Activated T-helper 1 cell treated with anti-CD3 and anti-CD28 coated beads, Interleukin-2, amount 50 U/mL, for 16 hours (primary cell): ENCODE results near the gene TBP.

Experiments used
- DNase-seq, 2 donors: peaks; one replicate each; pipeline ENCODE4 v3.0.0-alpha.2; 2020; ENCODE audit warnings: low read depth in 1 of 2, low spot score in 1 of 2

TBP gene

DNA sequence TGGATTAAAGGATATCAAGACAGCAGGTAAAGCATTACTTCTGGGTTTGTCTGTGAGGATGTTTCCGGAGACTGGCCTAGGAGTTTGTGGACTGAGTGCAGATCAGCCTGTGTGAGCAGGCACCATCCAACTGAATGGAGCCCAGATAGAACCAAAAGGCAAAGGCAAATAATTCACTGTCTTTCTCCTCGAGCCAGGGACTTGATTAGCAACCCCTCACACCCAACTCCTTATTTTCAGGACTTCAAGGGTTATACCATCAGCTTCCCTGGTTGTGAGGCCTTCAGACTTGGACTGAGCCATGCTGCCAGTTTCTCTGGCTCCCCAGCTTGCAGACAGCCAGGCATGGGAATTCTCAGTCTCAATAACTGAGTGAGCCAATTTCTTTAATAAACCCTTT is 20.4 kb upstream of the TBP start:
- no peak for DNase-seq

DNA sequence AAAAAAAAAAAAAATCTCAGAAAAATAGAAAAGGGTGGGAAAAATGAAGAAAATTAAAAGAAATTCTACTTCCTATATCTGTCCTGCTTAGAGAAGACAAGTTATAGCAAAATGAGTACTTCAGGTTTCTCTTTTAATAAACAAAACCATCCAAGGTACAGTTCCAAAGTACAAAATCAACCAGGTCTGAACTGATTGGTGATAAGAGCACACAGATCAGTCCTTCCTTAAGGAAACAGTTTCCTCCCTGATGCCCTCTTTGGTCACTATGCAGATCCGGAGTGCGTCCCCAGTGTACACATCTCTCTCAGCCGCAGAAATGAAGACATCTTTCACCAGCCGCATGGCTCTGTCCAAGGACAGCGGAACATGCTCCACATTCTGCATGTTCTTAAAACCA is 19.2 kb upstream of the TBP start:
- no peak for DNase-seq

DNA sequence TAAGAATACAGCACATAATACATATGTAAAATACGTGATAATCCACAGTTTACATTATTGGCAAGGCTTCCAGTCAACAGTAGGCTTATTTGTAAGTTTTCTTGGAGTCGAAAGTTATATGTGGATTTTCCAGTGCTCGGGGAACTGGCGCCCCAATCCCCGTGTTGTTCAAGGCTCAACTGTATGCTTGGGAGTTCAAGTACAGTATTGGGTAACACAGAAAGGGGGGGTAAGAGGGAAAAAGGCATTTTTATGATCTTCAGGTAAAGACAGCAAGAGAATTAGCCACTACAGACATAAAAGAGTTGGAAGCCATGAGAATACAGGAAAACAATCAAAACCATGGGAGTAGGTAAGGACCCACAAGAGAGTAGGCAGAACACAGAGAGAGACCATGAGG is 17.5 kb upstream of the TBP start:
- no peak for DNase-seq

DNA sequence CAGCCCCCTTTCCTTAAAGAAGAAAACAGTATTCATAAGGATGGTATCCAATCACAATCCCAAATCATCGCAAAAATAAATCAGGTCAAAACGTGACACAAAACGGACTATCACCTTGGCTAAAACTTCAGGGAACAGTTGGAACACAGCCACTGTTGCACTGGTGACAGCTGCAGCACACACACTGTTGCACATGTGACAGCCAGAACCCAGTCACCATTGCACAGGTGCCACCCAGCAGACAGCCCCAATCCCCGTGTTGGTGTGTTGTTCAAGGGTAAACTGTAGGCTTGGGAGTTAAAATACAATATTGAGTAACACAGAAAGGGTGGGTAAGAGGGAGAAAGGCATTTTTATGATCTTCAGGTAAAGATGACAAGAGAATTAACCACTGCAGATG is 16.8 kb upstream of the TBP start:
- no peak for DNase-seq

DNA sequence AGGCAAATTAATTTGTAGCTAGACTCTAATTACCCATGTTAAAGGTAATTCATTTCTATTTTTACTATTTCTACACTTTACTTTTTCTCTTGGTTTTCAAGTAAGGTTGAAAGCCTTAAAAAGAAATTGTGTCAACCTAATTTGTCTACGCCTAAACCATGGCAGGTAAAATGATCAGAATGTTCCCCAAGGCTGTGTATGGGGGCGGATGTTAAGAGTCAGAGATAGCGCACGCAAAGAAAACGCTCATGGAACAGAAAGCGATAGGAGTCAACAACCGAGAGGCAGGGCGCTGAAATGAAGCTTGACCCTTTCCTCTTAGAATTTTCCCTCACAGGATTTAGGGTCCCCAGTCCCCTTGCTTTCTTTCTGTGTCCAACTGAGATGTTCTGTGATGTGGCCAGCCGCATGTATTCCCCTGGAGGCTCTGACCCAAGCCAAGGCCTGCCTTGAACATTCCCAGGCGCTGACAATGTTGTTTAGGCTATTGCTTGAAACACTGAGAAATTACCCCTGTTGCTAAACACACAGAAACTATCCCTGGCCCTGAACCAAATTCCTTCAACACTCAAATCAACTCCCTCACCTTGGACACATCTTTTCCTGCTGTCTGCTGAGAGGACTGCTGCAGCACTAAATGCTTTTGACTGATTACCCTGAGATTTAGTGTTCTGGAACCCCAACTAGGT is 12.0 kb upstream of the TBP start:
- no peak for DNase-seq

DNA sequence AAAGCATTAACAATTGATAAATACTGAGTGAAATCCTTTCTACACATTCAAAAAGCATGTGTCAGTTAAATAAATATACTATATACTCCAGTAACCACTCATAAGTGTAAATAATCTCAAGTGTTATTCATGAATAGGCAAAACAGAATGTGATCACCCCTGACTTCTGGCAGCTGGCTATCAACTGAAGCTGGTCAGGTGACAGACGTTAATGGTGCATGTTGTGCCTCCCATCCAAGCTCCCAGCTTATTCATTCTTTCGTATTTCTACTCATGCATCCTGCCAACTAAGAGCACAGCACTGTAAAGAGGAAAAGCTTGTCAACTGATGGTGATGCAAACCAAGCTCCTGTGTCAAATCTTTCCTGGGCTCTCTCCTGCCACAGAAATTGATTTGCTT is 8.8 kb upstream of the TBP start:
- DNase-seq, result no peak

DNA sequence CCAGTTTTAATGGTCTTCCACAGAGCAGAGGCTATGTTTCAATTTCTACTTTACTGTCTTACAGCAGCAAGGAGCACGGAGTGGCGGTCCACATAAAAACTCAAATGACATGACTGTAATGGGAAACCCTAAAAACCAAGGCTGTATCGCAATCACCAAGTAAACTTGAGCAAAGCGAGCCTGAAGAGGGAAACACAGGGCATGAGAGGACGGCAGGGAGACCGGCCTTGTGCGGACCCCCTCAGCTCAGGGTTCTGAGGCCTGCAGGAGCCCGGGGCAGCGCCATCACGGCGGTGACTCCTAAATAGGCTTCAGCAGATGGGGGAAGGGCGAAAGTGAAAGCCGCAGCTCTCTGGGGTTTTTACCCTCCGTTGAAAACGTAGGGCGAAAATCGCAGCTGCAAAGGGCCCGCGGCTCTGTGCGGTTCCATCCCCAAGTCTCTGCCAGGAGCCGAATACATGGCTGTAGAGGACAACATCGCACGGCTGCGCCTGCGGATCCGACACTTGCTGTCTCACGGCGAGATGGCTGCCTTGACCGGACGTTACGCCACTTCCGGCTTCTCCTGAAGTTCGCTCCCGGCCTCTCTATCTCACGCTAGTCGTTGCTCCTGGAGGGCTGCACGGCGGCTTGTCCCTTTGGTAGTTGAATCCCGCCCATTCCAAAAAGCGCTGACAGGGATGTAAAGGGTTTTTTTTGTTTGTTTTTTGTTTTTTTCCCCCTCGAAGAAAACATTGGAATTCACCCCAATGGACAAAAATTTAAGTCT is 1.2 kb upstream of the TBP start, which contains the start of gene PSMB1:
PSMB1 (minus strand) TSS at position 543 of the 769 bp plus-strand sequence; CDS start at position 478, 65 bp downstream.
- DNase-seq, result peak; percentile 62 to 68

DNA sequence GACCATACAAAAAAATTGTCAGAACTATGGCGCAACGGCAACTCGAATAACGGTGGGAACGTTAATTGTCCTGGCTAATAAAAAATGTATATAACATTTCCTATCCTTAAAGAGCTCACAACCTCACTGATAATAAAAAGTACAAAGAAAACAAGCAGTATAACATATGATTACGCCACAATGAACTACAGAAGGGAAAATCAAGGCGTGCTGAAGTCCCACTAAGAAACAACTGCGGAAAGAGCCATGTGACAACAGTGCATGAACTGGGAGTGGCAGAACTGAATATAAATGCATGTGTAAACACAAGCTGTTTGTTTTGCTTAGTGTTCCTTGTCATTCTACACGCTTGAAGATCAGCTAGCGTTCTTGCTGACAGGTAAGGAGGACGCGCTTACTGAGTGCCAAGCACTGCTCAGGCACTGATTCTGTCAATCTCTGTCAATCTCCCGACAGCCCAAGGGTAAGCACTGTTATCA is 596 bp upstream of the TBP start:
- DNase-seq, result no peak

DNA sequence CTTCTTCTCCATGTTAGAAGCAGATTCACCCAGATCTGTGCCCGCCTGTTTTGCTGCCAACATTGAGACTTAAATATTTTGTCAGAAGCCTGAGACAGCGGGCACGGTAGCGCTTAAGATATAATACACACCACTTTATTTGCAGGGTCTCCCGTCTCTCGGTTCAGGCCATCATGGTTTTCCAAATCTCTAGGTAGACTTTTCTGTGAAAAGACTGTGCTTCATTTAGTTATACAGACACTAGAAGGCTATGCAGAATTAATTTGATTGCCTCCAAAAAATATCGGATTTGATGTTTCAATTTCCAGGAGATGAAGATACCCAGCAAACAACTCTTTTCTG is 598 bp downstream of the TBP start:
- no peak for DNase-seq

DNA sequence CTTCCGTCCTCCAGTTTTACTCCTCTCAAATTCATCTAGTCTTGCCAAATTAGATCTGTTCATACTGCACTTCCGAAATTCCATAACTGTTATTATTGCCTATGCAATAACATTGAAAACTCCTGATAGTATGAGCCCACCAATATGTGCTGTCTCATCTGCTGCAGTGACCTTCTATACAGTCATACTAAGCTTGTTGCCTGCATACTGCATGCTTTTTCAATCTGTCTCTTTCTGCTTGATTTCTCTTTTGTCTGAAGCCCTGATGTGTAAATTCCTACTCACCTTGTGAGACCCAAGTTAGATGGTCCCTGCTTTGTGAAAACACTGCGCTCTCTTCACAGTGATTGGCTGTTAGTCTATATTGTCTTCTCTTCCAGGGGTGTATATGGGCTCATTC is 1.1 kb downstream of the TBP start:
- no peak for DNase-seq

DNA sequence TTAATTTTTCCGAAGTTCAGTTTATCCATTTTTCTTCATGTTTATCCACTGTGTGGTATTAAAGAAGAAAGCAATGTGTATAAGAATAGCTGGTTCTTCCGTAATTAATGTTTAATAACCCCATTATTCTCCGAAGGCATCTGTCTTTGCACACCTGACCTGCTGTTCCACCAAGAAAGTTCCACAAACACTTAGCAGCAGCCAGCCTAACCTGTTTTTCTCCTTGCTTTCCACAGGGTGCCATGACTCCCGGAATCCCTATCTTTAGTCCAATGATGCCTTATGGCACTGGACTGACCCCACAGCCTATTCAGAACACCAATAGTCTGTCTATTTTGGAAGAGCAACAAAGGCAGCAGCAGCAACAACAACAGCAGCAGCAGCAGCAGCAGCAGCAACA is 7.4 kb downstream of the TBP start:
- DNase-seq, result no peak

DNA sequence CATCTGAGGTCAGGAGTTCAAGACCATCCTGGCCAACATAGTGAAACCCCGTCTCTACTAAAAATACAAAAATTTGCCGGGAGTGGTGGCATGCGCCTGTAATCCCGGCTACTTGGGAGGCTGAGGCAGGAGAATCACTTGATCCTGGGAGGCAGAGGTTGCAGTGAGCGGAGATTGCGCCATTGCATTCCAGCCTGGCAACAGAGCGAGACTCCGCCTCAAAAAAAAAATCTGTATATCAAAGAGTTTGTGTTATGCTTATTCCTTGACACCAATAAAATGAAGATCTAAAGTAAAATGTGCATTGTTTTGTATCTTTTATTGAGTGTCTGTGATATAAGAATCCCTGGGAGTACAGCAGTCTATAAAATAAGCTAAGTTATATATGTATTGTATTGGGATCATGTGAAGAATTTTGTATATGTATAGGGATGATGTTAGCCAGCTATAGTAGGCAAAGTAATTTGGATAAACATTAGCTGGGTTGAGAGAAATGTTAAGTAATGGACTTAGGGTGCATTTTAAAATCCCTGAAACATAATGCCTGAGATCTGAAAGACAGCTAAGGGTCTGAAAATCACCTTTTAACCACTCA is 10.9 kb downstream of the TBP start:
- no peak for DNase-seq

DNA sequence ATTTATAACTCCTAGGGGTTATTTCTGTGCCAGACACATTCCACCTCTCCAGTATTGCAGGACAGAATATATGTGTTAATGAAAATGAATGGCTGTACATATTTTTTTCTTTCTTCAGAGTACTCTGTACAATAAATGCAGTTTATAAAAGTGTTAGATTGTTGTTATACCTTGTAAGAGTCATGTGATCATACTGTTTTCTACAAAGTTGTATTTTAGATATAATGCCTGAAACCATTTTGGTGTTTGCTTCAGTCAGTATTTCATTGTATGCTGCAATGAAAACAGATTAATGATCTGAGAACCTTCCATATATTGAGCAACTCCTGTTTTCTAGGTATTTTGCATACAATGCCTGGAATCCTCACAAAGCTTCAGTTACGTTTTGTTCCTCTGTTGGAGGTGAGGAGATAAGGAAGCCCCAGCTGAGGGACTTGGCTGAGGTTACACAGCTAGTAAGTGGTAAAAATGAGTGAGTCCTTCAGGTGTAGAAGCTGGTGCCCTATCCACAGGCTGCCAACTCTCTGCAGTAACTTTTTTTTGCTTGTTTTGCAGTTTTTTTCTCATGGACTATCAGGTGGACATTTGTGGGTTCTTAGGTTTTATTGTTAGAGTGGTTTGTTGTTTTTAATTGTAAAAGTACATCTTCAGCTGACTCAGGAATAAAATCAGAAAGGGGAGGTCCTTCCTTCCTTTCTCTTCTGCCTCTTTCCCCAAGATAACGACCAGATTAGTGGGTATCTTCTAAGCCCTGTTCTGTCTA is 18.7 kb downstream of the TBP start:
- no peak for DNase-seq

DNA sequence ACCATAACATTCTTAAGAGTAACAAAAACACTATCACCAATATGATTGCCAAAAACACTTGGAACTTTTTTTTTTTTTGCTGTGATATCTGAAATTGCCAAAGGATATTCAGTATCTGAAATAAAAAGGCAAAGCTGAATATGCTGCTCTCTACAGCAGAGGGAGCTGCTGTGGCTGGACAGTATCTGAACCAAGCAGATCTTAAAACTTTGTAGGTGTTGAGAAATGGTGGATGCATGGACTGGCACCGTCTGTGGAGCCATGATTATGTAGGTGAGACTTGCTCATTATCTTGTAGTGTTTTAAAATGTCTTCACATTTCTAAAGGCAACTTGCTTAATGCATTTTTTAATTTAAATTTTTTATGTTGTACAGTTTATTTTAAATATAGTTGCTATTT is 21.1 kb downstream of the TBP start:
- DNase-seq, result no peak

DNA sequence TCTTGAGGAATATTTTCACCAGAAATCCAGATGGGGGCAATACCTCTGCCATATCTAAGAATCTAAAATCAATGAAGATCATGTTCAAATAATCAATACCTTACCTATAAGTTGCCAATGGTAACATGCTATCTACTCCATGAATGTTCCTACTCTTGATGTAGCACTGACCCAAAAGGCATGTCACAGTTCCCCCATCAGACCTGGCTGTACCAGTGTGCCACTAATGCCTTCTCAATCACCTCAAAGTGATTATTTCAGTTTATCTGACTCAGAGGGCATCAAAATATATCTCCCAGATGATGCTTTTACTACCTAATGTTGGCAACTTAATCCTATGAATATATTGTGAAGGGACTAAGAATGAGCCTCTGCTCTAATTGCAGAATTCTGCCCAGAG is 24.7 kb downstream of the TBP start:
- no peak for DNase-seq

DNA sequence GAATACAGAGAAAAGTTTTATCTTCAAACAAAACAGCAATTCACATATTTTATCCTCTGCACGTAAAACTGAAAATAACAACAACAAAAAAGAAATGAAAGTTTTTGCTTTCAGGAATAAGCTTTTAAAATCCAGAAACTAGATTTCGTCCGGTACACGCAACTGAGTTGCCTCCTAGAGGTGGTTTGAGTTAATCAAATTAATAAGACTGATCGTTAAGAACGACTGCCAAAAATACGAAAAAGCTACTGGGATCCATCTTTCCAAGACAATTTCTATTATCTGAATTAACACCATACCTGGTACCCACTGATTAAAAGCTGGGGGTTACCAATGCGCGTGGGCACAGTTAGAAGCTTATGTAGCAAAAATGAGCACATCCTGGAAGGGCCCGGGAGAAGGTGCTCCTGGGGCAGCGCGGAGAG is 29.6 kb downstream of the TBP start:
- DNase-seq, result no peak

DNA sequence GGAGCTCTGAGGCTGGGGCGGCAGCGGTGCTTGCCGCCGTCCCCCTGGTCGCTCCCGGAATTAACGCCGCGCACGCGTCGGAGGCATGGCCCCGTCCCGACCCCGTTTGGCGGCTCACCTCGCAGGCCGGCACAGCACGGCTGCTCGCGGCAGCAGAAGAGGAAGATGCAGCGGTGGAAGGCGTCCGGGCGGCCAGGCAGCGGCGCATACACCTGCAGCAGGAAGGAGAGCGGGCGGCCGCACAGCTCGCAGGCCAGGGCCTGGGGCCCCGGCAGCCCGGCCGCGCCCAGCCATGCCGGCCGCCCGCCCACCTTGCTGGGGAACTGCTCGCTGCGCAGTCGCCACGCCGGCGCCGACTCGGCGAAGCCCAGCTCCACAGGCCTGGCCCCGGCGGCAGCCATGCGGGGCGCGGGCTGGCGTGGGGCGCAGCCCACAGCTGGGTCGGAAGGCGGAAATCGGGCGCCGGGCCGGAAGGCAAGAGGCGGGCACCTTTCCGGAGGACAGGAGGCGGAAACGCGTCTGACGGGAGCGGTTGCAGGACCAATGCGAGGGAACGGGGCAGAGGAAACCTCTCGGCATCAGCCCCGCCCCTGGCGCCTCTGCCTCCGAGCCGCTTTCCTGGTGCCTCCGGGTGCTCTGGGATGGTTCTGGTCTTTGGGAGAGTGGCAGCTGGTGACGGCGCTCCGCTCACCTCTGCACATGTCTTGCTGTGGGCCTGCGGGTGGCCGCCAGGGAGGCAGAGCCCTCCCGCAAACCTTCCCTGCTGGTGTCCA is 30.2 kb downstream of the TBP start, which contains the start of gene PDCD2:
PDCD2 (minus strand) TSS at position 457 of the 773 bp plus-strand sequence; CDS start at position 401, 56 bp downstream.
- DNase-seq, result peak; percentile 82 to 88

DNA sequence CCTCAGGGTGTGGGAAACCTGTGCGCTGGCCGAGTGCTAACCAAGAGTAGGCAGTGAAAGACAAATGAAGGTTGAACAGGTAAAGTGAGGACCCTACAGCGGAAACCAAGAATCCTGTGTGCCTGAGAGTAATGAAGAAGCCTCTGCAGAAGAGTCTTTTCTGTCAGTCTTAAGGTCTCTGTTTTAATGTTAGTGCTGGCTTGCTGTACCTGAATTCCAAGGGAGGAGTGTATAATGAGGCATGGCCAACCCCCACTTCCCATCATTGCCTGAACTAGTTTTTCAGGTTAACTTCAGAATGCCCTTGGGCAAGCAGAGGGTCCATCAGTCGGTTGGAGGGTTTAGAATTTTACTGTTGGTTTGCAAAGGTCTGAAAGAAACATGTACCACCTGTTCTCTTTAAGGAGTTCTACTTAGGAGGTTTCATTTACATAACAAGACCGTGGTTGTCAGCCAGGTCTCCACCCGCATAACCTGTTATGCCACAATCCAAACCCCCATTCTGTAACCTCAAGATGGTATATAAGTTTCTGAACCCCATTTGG is 30.9 kb downstream of the TBP start:
- DNase-seq, result no peak

DNA sequence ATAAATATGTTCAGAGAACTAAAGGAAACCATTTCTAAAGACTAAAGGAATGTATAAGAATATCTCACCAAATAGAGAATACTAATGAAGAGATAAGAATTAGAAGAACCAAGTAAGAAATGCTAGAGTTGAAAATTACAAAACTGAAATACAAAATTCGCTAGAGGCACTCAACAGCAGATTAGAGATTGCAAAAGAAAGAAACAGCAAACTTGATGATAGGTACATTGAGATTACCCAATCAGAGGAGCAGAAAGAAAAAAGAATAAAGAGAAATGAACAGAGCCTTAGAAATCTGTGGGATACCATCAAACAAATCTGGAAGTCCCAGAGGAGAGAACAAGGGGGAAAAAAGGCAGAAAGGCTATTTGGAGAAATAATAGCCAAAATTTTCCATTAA is 36.6 kb downstream of the TBP start:
- no peak for DNase-seq

DNA sequence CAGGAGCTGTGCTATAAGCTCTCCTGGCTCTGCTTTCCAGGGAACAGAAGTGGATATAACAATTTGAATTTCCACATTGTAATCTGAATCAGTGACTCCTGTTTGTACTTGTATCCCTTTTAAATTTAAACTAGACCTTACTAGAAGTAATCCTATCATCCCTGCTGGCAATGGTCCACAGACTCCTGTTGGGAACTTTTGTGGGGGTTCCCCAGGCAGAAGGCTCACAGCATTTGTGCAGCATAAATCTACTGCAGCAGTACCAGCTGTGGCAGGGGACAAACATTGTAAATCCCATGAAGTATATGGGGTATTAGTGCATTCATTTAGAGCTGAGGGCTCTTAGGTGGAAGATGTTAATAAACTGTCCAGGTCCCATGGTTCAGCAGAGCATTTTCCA is 42.3 kb downstream of the TBP start:
- DNase-seq, result no peak
